HL-60/S4 (cell line): ENCODE measurements around the gene ZNF503.

Experiments
- in situ Hi-C: fragments of 300-500 bp; cut with MboI; formaldehyde crosslinking; loops from 2 replicates; pipeline ENCODE4 v1.14.3; 2022; ENCODE audit warnings: low sequenced_read_pairs

The ZNF503 gene

GRCh38 chr10:75357500-75357899, 44.1 kb downstream of the ZNF503 start:
- in situ Hi-C loops = loop anchor here (25.0 kb wide), 1 partner anchor 955 kb away; no protein-coding TSS in a partner anchor

GRCh38 chr10:75356484-75356883, 45.1 kb downstream of the ZNF503 start:
- in situ Hi-C loops = loop anchor here (25.0 kb wide), 1 partner anchor 956 kb away; no protein-coding TSS in a partner anchor

- in situ Hi-C loops = loop anchor here (25.0 kb wide), 1 partner anchor 957 kb away; no protein-coding TSS in a partner anchor
Measured at GRCh38 chr10:75355706-75356105, 45.9 kb downstream of the ZNF503 start.

GRCh38 chr10:75353183-75353582, 48.4 kb downstream of the ZNF503 start:
- in situ Hi-C loops = loop anchor here (25.0 kb wide), 1 partner anchor 959 kb away; no protein-coding TSS in a partner anchor

GRCh38 chr10:75352650-75353049, 48.9 kb downstream of the ZNF503 start:
- in situ Hi-C loops = loop anchor here (25.0 kb wide), 1 partner anchor 960 kb away; no protein-coding TSS in a partner anchor

GRCh38 chr10:75351637-75352036, 49.9 kb downstream of the ZNF503 start:
- in situ Hi-C loops = loop anchor here (25.0 kb wide), 1 partner anchor 961 kb away; no protein-coding TSS in a partner anchor

- in situ Hi-C loops = loop anchor here (25.0 kb wide), 1 partner anchor 962 kb away; no protein-coding TSS in a partner anchor
Measured at GRCh38 chr10:75350791-75351190, 50.8 kb downstream of the ZNF503 start.
